RWPE2 (cell line): ENCODE data around the gene SERPINA12.

ENCODE experiments used
- ATAC-seq: fragments of 200-7000 bp; cut with Tn5 transposase; 3 replicates; pipeline ENCODE4 v1.9.1; 2021; ENCODE audit warnings: low read depth
- DNase-seq: peaks from one replicate; pipeline ENCODE4 v3.0.0-alpha.2; 2020; ENCODE audit warnings: low spot score
- H3K27ac ChIP-seq: fragments of 450-650 bp; 2 replicates; pipeline ENCODE4 v1.5.1; 2017; ENCODE audit warnings: mild to moderate bottlenecking; ENCODE audit not compliant: poor library complexity, severe bottlenecking
- H3K27me3 ChIP-seq: fragments of 250-450 bp; sonication (Bioruptor Pico); 2 replicates; pipeline ENCODE4 v1.5.1; 2021; ENCODE audit warnings: mild to moderate bottlenecking, moderate library complexity; ENCODE audit not compliant: insufficient read depth, poor library complexity, severe bottlenecking
- H3K36me3 ChIP-seq: fragments of 250-450 bp; sonication (Bioruptor Pico); 2 replicates; pipeline ENCODE4 v1.5.1; 2020; ENCODE audit warnings: low read depth, mild to moderate bottlenecking, moderate library complexity
- H3K4me1 ChIP-seq: fragments of 250-450 bp; sonication (Bioruptor Pico); 2 replicates; pipeline ENCODE4 v1.5.1; 2021; ENCODE audit warnings: mild to moderate bottlenecking, moderate library complexity; ENCODE audit not compliant: insufficient read depth, poor library complexity, severe bottlenecking
- H3K4me3 ChIP-seq: fragments of 250-450 bp; sonication (Bioruptor Pico); 2 replicates; pipeline ENCODE4 v1.5.1; 2021; ENCODE audit warnings: mild to moderate bottlenecking, moderate library complexity; ENCODE audit not compliant: severe bottlenecking
- H3K9me3 ChIP-seq: fragments of 250-450 bp; sonication (Bioruptor Pico); 2 replicates; pipeline ENCODE4 v1.5.1; 2021; ENCODE audit warnings: mild to moderate bottlenecking, moderate library complexity; ENCODE audit not compliant: severe bottlenecking
- CTCF ChIP-seq: fragments of 450-650 bp; IDR thresholded peaks from one replicate; pipeline ENCODE4 v1.5.1; 2017; ENCODE audit warnings: mild to moderate bottlenecking, moderate library complexity; ENCODE audit not compliant: poor library complexity, severe bottlenecking

SERPINA12 gene

GRCh38 chr14:94473666-94474410 lies 35.4 kb downstream of the SERPINA12 start:
- no peak for ATAC-seq
- TF ChIP-seq CTCF, result no peak
- Histone ChIP-seq H3K27ac (no peak overlapping the region), H3K27me3 (no peaks in the 10 kb centered on the region), H3K36me3 (no peaks in the 10 kb centered on the region), H3K4me1 (no peaks in the 10 kb centered on the region), H3K9me3 (peaks cover 8% of the 10 kb centered on the region), H3K4me3 (no peak overlapping the region)
- DNase-seq, result peak; percentile 51

DNA sequence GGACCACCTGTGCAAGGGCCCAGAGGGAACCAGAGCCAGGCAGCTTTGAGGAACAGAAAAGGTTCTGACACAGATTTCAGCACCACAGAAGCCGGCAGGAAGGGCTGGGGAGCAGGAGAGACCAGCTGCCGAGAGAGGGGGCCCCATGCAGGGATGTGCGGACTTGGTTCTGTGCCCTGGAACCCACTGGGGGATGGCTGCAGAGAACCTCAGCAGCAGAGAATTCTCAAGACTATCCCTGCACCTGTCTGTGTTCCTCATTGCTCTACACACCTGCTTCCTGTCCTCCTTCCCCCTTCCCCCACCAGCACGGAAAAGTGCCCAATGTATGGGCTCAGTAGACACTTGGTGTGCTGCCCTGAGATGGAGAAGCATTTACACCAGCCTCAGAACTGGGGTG lies 36.4 kb downstream of the SERPINA12 start:
- no peaks in the 10 kb centered on the region for H3K27me3 ChIP-seq
- no peak for TF ChIP-seq CTCF
- no peaks in the 10 kb centered on the region for H3K4me1 ChIP-seq
- H3K9me3 ChIP-seq, result no peaks in the 10 kb centered on the region
- no peak for ATAC-seq
- H3K36me3 ChIP-seq, result no peaks in the 10 kb centered on the region
- DNase-seq, result peak; percentile 32
- no peak overlapping the region for H3K27ac ChIP-seq
- no peak overlapping the region for H3K4me3 ChIP-seq

DNA sequence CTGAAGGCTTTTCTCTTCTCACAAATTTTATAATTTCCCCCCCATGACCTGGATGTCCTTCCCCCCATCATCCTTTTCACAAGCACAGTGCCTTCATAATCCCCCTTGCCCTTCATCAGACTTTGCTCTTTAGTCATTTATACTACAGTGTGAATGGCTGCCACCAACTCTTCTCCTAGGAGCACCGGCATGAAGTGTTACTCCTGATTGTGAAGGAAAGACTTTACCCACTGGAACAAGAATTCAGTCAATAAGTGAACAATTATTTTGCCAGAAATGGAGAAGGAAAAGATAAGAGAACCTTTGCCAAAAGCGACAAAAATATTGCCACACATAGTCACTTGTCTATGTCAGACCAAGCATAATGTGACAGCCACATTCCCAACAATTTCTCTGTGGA lies 38.2 kb downstream of the SERPINA12 start:
- no peaks in the 10 kb centered on the region for H3K36me3 ChIP-seq
- H3K27ac ChIP-seq, result no peak overlapping the region
- H3K4me3 ChIP-seq, result no peak overlapping the region
- H3K27me3 ChIP-seq, result no peaks in the 10 kb centered on the region
- TF ChIP-seq CTCF, result no peak
- DNase-seq, result no peak
- no peaks in the 10 kb centered on the region for H3K9me3 ChIP-seq
- H3K4me1 ChIP-seq, result no peaks in the 10 kb centered on the region
- no peak for ATAC-seq

GRCh38 chr14:94470311-94470710 lies 39.0 kb downstream of the SERPINA12 start:
- H3K36me3 ChIP-seq, result no peaks in the 10 kb centered on the region
- no peak for TF ChIP-seq CTCF
- H3K4me1 ChIP-seq, result no peaks in the 10 kb centered on the region
- no peak overlapping the region for H3K4me3 ChIP-seq
- H3K27ac ChIP-seq, result no peak overlapping the region
- peak; percentile 15 for DNase-seq
- no peaks in the 10 kb centered on the region for H3K27me3 ChIP-seq
- ATAC-seq, result no peak
- no peaks in the 10 kb centered on the region for H3K9me3 ChIP-seq

- Histone ChIP-seq H3K4me3 (no peak overlapping the region), H3K27ac (no peak overlapping the region), H3K36me3 (no peaks in the 10 kb centered on the region), H3K4me1 (no peaks in the 10 kb centered on the region), H3K9me3 (no peaks in the 10 kb centered on the region), H3K27me3 (no peaks in the 10 kb centered on the region)
- ATAC-seq (no peak), DNase-seq (peak; percentile 49)
- no peak for TF ChIP-seq CTCF
Observed at GRCh38 chr14:94469261-94469660, 40.0 kb downstream of the SERPINA12 start.
